ENCODE measurements around the gene ALDH1A1. TPM values are rescaled to one million over a fixed set of nuclear protein-coding genes. Genes with fewer than 3 reads are reported as not detected.

ALDH1A1 gene
- total RNA-seq, 3 donors from 2014 or later (not counting 1 experiment from before 2014, with no cell fraction given), result 0.57 to 1.7 TPM; not detected in 1

GRCh38 chr9:72972636-72973035 is 19.8 kb upstream of the ALDH1A1 start:
- intact Hi-C loops (cut with micrococcal nuclease), result no loop called here
- 97% methylated on average over 2 of the region's 2 CpGs for WGBS (ENCODE audit: insufficient coverage)

DNA sequence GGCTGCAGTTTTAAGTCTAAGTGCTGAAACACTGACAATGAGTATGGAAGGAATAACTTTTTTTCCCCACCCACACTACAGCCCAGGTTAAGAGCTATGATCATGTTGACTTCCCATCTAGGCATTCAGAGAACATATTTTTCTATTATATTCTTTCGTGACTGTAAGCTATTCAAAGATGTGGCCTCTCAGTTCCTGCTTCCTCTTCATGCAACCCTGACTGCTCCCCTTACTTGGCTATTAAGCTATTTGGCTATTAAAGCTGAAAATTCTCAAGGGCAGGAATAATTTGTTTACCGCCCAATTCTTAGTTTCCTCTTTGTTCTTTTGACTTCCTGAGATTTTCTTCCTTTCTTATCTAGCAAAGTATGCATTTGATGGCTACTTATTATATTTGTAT is 18.6 kb upstream of the ALDH1A1 start:
- H3K27me3 ChIP-seq (ENCODE audit: control insufficient read depth, insufficient read depth, low read length), result no peaks in the 10 kb centered on the region
- H3K27ac ChIP-seq (ENCODE audit: low read length), result no peak overlapping the region
- no peak for TF ChIP-seq CTCF (IDR thresholded peaks at IDR 0.05)
- WGBS (ENCODE audit: insufficient coverage), result 9% methylated on average over 1 of the region's 2 CpGs
- H3K9me3 ChIP-seq (ENCODE audit: control insufficient read depth, insufficient read depth, low read length), result no peaks in the 10 kb centered on the region
- peaks cover 0 to 7% of the 10 kb centered on the region in 2 donors for H3K27me3 Mint-ChIP-seq (ENCODE audit: low read depth in 2 of 2)
- no peaks in the 10 kb centered on the region for H3K36me3 Mint-ChIP-seq
- no peaks in the 10 kb centered on the region for H3K9me3 Mint-ChIP-seq
- no peaks in the 10 kb centered on the region for H3K36me3 ChIP-seq (ENCODE audit: control insufficient read depth, insufficient read depth, low read length)
- no peaks in the 10 kb centered on the region for H3K4me1 Mint-ChIP-seq
- intact Hi-C loops (cut with micrococcal nuclease), result no loop called here
- no peak overlapping the region for H3K4me3 ChIP-seq (ENCODE audit: low read length)
- DNase-seq (no peak), ATAC-seq (no peak)
- H3K27ac Mint-ChIP-seq, result no peak overlapping the region
- H3K4me1 ChIP-seq (ENCODE audit: control insufficient read depth, insufficient read depth, low read length), result no peaks in the 10 kb centered on the region
- H3K4me3 Mint-ChIP-seq, result no peak overlapping the region

More at GRCh38 chr9:72972636-72973035, 19.8 kb upstream of the ALDH1A1 start:
- Histone ChIP-seq H3K27ac (ENCODE audit: low read length) (no peak overlapping the region), H3K4me1 (ENCODE audit: control insufficient read depth, insufficient read depth, low read length) (no peaks in the 10 kb centered on the region), H3K27me3 (ENCODE audit: control insufficient read depth, insufficient read depth, low read length) (no peaks in the 10 kb centered on the region), H3K9me3 (ENCODE audit: control insufficient read depth, insufficient read depth, low read length) (no peaks in the 10 kb centered on the region), H3K4me3 (ENCODE audit: low read length) (no peak overlapping the region), H3K36me3 (ENCODE audit: control insufficient read depth, insufficient read depth, low read length) (no peaks in the 10 kb centered on the region)
- TF ChIP-seq CTCF (IDR thresholded peaks at IDR 0.05), result no peak
- H3K9me3 Mint-ChIP-seq, result no peaks in the 10 kb centered on the region
- DNase-seq (no peak), ATAC-seq (no peak)
- H3K27ac Mint-ChIP-seq, result no peak overlapping the region
- H3K27me3 Mint-ChIP-seq (ENCODE audit: low read depth in 2 of 2), result peaks cover 0 to 7% of the 10 kb centered on the region in 2 donors
- H3K4me1 Mint-ChIP-seq, result no peaks in the 10 kb centered on the region
- H3K36me3 Mint-ChIP-seq, result no peaks in the 10 kb centered on the region
- no peak overlapping the region for H3K4me3 Mint-ChIP-seq

DNA sequence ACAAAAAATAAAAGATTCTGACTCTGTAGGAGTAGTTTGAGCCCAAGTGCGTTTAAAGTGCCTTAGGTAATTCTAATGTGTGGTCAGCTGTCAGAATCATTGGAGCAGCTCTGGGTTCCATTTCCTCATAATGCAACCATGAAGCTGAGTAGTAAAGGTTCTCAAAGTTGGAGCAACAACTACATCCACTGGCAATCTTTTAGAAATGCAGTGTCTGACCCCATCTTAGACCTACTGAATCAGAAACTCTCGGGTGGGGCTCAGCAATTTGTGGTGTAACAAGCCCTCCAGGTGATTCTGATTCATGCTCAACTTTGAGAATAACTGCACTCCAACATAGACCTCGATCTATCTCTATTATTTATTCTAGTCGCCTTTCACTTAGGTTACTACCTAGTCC is 7.6 kb upstream of the ALDH1A1 start:
- H3K4me1 ChIP-seq (ENCODE audit: control insufficient read depth, insufficient read depth, low read length), result no peaks in the 10 kb centered on the region
- Mint-ChIP-seq H3K4me1 (no peaks in the 10 kb centered on the region), H3K9me3 (peaks cover 2 to 3% of the 10 kb centered on the region in 2 donors), H3K27ac (no peak overlapping the region), H3K27me3 (ENCODE audit: low read depth in 2 of 2) (peaks cover 5 to 7% of the 10 kb centered on the region in 2 donors), H3K36me3 (no peaks in the 10 kb centered on the region), H3K4me3 (no peak overlapping the region)
- no peaks in the 10 kb centered on the region for H3K9me3 ChIP-seq (ENCODE audit: control insufficient read depth, insufficient read depth, low read length)
- DNase-seq (no peak), ATAC-seq (no peak)
- TF ChIP-seq CTCF (IDR thresholded peaks at IDR 0.05), result no peak
- H3K36me3 ChIP-seq (ENCODE audit: control insufficient read depth, insufficient read depth, low read length), result no peaks in the 10 kb centered on the region
- intact Hi-C loops (cut with micrococcal nuclease), result no loop called here
- no peak overlapping the region for H3K27ac ChIP-seq (ENCODE audit: low read length)
- H3K4me3 ChIP-seq (ENCODE audit: low read length), result no peak overlapping the region
- WGBS (ENCODE audit: insufficient coverage), result 79% methylated on average over 4 of the region's 4 CpGs
- H3K27me3 ChIP-seq (ENCODE audit: control insufficient read depth, insufficient read depth, low read length), result no peaks in the 10 kb centered on the region

All from natural killer cell (primary cell).